HCT116 (cell line): ENCODE data around the gene CISTR. TPM values are rescaled to one million over a fixed set of nuclear protein-coding genes. Genes with fewer than 3 reads are reported as not detected.

Experiments used
- ATAC-seq: fragments of 200-7000 bp; cut with Tn5 transposase; 2 replicates; pipeline ENCODE4 v1.9.1; 2020; ENCODE audit warnings: mild to moderate bottlenecking, moderate library complexity
- BruUV-seq: library from RNA; stranded (reverse); fragments of 400-500 nt; replicated peaks from 2 replicates; lab custom pipeline; 2021; lab: Mats Ljungman, UMichigan
- CTCF ChIA-PET: fragments of 300-600 bp; sonication (Branson Sonifier 250); formaldehyde crosslinking; loops from one replicate; lab custom pipeline; 2021; ENCODE audit warnings: antibody characterized with exemption; lab: Charles Lee
- POLR2A ChIA-PET: fragments of 300-600, 350-600 bp; sonication (Branson Sonifier 250); formaldehyde crosslinking; loops from one replicate; lab custom pipeline; 2021; ENCODE audit warnings: antibody characterized with exemption; lab: Charles Lee
- RAD21 ChIA-PET, 2 experiments: fragments of 300-600 bp; sonication (Branson Sonifier 250); formaldehyde crosslinking; loops; one replicate each; lab custom pipeline; 2023; ENCODE audit warnings: low total read pairs in 2 of 2; ENCODE audit not compliant: uncharacterized antibody in 2 of 2, unreplicated experiment in 2 of 2, low non-redundant PET in 1 of 2; lab: Charles Lee
- DNase-seq: peaks from one replicate; pipeline ENCODE4 v3.0.0-alpha.2; 2010; ENCODE audit warnings: low read depth, low spot score
- H2AFZ ChIP-seq: fragments of 200-600 bp; shearing (Covaris generic), sonication (generic); 2 replicates; pipeline ENCODE4 v1.6.1; 2017; ENCODE audit warnings: low read depth, mixed run types, mixed read lengths, antibody characterized with exemption, low read length; ENCODE audit not compliant: poor library complexity, severe bottlenecking
- H3K27ac ChIP-seq: 2 replicates; pipeline ENCODE4 v1.5.1; 2012; ENCODE audit warnings: low read depth, low read length
- H3K27me3 ChIP-seq: fragments of 200-600 bp; sonication (generic); 2 replicates; pipeline ENCODE4 v1.6.1; 2016; ENCODE audit warnings: mixed run types, low read length, mixed read lengths; ENCODE audit not compliant: insufficient read depth
- H3K36me3 ChIP-seq, 2 experiments: fragments of 200-500 bp in 1 of 2; fragments of 200-600 bp in 1 of 2; sonication (Bioruptor generic) in 1 of 2; sonication (generic) in 1 of 2; 2 replicates each; pipeline versions ENCODE4 v1.5.1 to v1.6.1; 2014 to 2016; ENCODE audit warnings: low read length in 2 of 2, inconsistent platforms in 1 of 2, mixed read lengths in 1 of 2, mixed run types in 1 of 2; ENCODE audit not compliant: insufficient read depth in 2 of 2, control insufficient read depth in 1 of 2
- H3K4me1 ChIP-seq, 2 experiments: fragments of 200-600 bp in 1 of 2; sonication (generic) in 1 of 2; 2 replicates each; pipeline versions ENCODE4 v1.5.1 to v1.6.1; 2012 to 2017; ENCODE audit warnings: low read length in 2 of 2, inconsistent platforms in 1 of 2, mild to moderate bottlenecking in 1 of 2, mixed read lengths in 1 of 2, mixed run types in 1 of 2, moderate library complexity in 1 of 2; ENCODE audit not compliant: insufficient read depth in 2 of 2, control insufficient read depth in 1 of 2
- H3K4me2 ChIP-seq: fragments of 200-600 bp; sonication (generic); 2 replicates; pipeline ENCODE4 v1.6.1; 2017; ENCODE audit warnings: mixed run types, low read length, mixed read lengths
- H3K4me3 ChIP-seq, 2 experiments: fragments of 200-600 bp in 1 of 2; sonication (generic) in 1 of 2; replicated peaks in 1 of 2; 2 replicates each; pipeline ENCODE4 v1.5.1; 2011 to 2016; ENCODE audit warnings: low read length in 2 of 2, control low read depth in 1 of 2, low read depth in 1 of 2, mild to moderate bottlenecking in 1 of 2, mixed read lengths in 1 of 2, mixed run types in 1 of 2
- H3K79me2 ChIP-seq: fragments of 200-600 bp; sonication (generic); 2 replicates; pipeline ENCODE4 v1.6.1; 2017; ENCODE audit warnings: mild to moderate bottlenecking, mixed run types, low read length, moderate library complexity, mixed read lengths; ENCODE audit not compliant: insufficient read depth
- H3K9ac ChIP-seq: fragments of 200-600 bp; sonication (generic); 2 replicates; pipeline ENCODE4 v1.6.1; 2016; ENCODE audit warnings: low read length, mixed read lengths
- H3K9me2 ChIP-seq: fragments of 200-600 bp; sonication (generic), shearing (Covaris generic); 2 replicates; pipeline ENCODE4 v1.6.1; 2017; ENCODE audit warnings: mixed run types, mild to moderate bottlenecking, moderate library complexity; ENCODE audit not compliant: insufficient read depth
- H3K9me3 ChIP-seq, 2 experiments: fragments of 200-500 bp in 1 of 2; fragments of 200-600 bp in 1 of 2; sonication (Bioruptor generic) in 1 of 2; sonication (generic) in 1 of 2; 2 replicates each; pipeline ENCODE4 v1.6.1; 2014 to 2017; ENCODE audit warnings: low read length in 2 of 2, mixed read lengths in 2 of 2, inconsistent platforms in 1 of 2, low read depth in 1 of 2, mild to moderate bottlenecking in 1 of 2, mixed run types in 1 of 2, moderate library complexity in 1 of 2; ENCODE audit not compliant: control insufficient read depth in 1 of 2, insufficient read depth in 1 of 2
- H4K20me1 ChIP-seq: fragments of 200-600 bp; sonication (generic), shearing (Covaris generic); 2 replicates; pipeline ENCODE4 v1.6.1; 2017; ENCODE audit warnings: mixed run types, mild to moderate bottlenecking, moderate library complexity; ENCODE audit not compliant: insufficient read depth
- CEBPB ChIP-seq: IDR thresholded peaks from 2 replicates; pipeline ENCODE4 v1.6.1; 2012; ENCODE audit warnings: low read depth
- EGR1 ChIP-seq: IDR thresholded peaks from 2 replicates; pipeline ENCODE4 v1.6.1; 2012; ENCODE audit warnings: low read depth
- EZH2phosphoT487 ChIP-seq: fragments of 200-600 bp; IDR thresholded peaks from 2 replicates; pipeline ENCODE4 v1.6.1; 2018; ENCODE audit warnings: antibody characterized with exemption, borderline replicate concordance
- JUND ChIP-seq: IDR thresholded peaks from 2 replicates; pipeline ENCODE4 v1.6.1; 2012
- POLR2AphosphoS5 ChIP-seq: IDR thresholded peaks from 2 replicates; pipeline ENCODE4 v1.6.1; 2011; ENCODE audit warnings: mild to moderate bottlenecking, low read depth, low read length, moderate library complexity
- RAD21 ChIP-seq: IDR thresholded peaks from 2 replicates; pipeline ENCODE4 v1.6.1; 2012; ENCODE audit warnings: low read depth, mild to moderate bottlenecking
- SP1 ChIP-seq: IDR thresholded peaks from 2 replicates; pipeline ENCODE4 v1.6.1; 2012; ENCODE audit warnings: low read depth
- ZNF274 ChIP-seq: fragments of 200-500 bp; sonication (Bioruptor generic); IDR thresholded peaks from 2 replicates; pipeline ENCODE4 v1.6.1; 2014; ENCODE audit warnings: mild to moderate bottlenecking, low read depth, low read length, inconsistent platforms
- intact Hi-C: fragments of 100-400 bp; cut with micrococcal nuclease; formaldehyde crosslinking; loops from 2 replicates; pipeline ENCODE4 v1.10.0; 2022
- total RNA-seq: library from RNA; stranded (reverse); gene quantifications from one replicate; pipeline ENCODE4 v1.2.1, GENCODE V29; 2021; ENCODE audit not compliant: unreplicated experiment
- TF ChIP-seq, protein P1 (sequence below), 3 experiments: fragments of 200-600 bp in 1 of 3; sonication (generic) in 1 of 3; IDR thresholded peaks in 2 of 3; conservative IDR thresholded peaks in 1 of 3; 2 replicates each; pipeline ENCODE4 v1.5.1; 2012 to 2017; ENCODE audit warnings: low read depth in 2 of 3, low read length in 2 of 3, antibody characterized with exemption in 1 of 3, borderline replicate concordance in 1 of 3, control low read depth in 1 of 3, mild to moderate bottlenecking in 1 of 3, mixed read lengths in 1 of 3, mixed run types in 1 of 3, moderate library complexity in 1 of 3; ENCODE audit not compliant: insufficient read depth in 1 of 3
- TF ChIP-seq, protein P2 (sequence below): IDR thresholded peaks from 2 replicates; pipeline ENCODE4 v1.6.1; 2012; ENCODE audit warnings: low read depth
- TF ChIP-seq, protein P3 (sequence below): IDR thresholded peaks from 2 replicates; pipeline ENCODE4 v1.6.1; 2011; ENCODE audit warnings: mild to moderate bottlenecking, low read length, moderate library complexity; ENCODE audit not compliant: insufficient replicate concordance; ENCODE audit errors: extremely low read depth

The CISTR gene
- total RNA-seq, 1 experiment from 2014 or later: not detected

DNA sequence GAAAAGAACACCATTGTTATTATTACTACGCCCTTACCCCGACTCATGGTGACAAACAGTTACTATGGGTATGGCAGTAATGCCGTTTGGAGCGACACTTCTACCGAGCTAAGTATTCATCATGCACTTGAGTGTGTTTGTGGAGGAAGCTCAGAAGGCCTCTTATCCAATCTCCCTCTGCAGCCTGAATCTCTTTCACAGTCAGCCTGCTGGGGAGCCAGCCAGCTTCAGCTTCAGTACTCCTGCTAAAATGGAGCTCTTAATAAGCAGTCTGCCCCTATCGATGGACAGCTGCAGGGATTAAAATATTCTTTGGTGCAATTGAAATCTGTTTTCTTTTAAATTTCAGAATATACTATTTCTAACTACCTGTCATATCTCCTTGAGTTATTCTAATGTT, 51.2 kb downstream of the CISTR start:
- no TSS peak for BruUV-seq
- Histone ChIP-seq H3K4me1 (peaks cover 7 to 18% of the 10 kb centered on the region in 2 experiments), H3K27ac (no peak overlapping the region), H3K9me2 (no peaks in the 10 kb centered on the region), H3K4me2 (no peak overlapping the region), H2AFZ (no peak overlapping the region), H3K9ac (no peak overlapping the region), H3K27me3 (peaks cover 8% of the 10 kb centered on the region), H3K9me3 (no peaks in the 10 kb centered on the region), H3K36me3 (no peaks in the 10 kb centered on the region), H3K4me3 (no peak overlapping the region), H4K20me1 (no peaks in the 10 kb centered on the region), H3K79me2 (no peaks in the 10 kb centered on the region)
- intact Hi-C loops: loop anchor here (5.0 kb wide), 1 partner anchor 517 kb away; no protein-coding TSS in a partner anchor
- ATAC-seq (no peak), DNase-seq (no peak)
- CTCF ChIA-PET: interaction anchor here (1.4 to 2.7 kb wide), 2 partner anchors 45 to 57 kb away, joined by 5 to 59 read pairs; no protein-coding TSS in a partner anchor
- no peak for TF ChIP-seq SP1
- TF ChIP-seq ZNF274: no peak
- TF ChIP-seq CEBPB: no peak
- TF ChIP-seq, protein P1, sequence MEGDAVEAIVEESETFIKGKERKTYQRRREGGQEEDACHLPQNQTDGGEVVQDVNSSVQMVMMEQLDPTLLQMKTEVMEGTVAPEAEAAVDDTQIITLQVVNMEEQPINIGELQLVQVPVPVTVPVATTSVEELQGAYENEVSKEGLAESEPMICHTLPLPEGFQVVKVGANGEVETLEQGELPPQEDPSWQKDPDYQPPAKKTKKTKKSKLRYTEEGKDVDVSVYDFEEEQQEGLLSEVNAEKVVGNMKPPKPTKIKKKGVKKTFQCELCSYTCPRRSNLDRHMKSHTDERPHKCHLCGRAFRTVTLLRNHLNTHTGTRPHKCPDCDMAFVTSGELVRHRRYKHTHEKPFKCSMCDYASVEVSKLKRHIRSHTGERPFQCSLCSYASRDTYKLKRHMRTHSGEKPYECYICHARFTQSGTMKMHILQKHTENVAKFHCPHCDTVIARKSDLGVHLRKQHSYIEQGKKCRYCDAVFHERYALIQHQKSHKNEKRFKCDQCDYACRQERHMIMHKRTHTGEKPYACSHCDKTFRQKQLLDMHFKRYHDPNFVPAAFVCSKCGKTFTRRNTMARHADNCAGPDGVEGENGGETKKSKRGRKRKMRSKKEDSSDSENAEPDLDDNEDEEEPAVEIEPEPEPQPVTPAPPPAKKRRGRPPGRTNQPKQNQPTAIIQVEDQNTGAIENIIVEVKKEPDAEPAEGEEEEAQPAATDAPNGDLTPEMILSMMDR (IDR thresholded peaks at IDR 0.05 in 2 of 3, conservative IDR thresholded peaks at IDR 0.05 in 1 of 3; ENCODE audit: borderline replicate concordance in 1 of 3, insufficient read depth in 1 of 3, low read depth in 2 of 3, low read length in 2 of 3): no peak
- TF ChIP-seq EZH2phosphoT487: no peak
- TF ChIP-seq POLR2AphosphoS5: no peak
- TF ChIP-seq JUND: no peak
- no peak for TF ChIP-seq RAD21
- TF ChIP-seq, protein P2, sequence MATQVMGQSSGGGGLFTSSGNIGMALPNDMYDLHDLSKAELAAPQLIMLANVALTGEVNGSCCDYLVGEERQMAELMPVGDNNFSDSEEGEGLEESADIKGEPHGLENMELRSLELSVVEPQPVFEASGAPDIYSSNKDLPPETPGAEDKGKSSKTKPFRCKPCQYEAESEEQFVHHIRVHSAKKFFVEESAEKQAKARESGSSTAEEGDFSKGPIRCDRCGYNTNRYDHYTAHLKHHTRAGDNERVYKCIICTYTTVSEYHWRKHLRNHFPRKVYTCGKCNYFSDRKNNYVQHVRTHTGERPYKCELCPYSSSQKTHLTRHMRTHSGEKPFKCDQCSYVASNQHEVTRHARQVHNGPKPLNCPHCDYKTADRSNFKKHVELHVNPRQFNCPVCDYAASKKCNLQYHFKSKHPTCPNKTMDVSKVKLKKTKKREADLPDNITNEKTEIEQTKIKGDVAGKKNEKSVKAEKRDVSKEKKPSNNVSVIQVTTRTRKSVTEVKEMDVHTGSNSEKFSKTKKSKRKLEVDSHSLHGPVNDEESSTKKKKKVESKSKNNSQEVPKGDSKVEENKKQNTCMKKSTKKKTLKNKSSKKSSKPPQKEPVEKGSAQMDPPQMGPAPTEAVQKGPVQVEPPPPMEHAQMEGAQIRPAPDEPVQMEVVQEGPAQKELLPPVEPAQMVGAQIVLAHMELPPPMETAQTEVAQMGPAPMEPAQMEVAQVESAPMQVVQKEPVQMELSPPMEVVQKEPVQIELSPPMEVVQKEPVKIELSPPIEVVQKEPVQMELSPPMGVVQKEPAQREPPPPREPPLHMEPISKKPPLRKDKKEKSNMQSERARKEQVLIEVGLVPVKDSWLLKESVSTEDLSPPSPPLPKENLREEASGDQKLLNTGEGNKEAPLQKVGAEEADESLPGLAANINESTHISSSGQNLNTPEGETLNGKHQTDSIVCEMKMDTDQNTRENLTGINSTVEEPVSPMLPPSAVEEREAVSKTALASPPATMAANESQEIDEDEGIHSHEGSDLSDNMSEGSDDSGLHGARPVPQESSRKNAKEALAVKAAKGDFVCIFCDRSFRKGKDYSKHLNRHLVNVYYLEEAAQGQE: no peak
- no peak for TF ChIP-seq EGR1
- TF ChIP-seq, protein P3, sequence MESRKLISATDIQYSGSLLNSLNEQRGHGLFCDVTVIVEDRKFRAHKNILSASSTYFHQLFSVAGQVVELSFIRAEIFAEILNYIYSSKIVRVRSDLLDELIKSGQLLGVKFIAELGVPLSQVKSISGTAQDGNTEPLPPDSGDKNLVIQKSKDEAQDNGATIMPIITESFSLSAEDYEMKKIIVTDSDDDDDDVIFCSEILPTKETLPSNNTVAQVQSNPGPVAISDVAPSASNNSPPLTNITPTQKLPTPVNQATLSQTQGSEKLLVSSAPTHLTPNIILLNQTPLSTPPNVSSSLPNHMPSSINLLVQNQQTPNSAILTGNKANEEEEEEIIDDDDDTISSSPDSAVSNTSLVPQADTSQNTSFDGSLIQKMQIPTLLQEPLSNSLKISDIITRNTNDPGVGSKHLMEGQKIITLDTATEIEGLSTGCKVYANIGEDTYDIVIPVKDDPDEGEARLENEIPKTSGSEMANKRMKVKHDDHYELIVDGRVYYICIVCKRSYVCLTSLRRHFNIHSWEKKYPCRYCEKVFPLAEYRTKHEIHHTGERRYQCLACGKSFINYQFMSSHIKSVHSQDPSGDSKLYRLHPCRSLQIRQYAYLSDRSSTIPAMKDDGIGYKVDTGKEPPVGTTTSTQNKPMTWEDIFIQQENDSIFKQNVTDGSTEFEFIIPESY: no peak
- RAD21 ChIA-PET: interaction anchor here (0.9 to 1.2 kb wide), 3 partner anchors 43 to 47 kb away, joined by 3 read pairs; no protein-coding TSS in a partner anchor
- POLR2A ChIA-PET: interaction anchor here (1.3 kb wide), 1 partner anchor 45 kb away, joined by 4 read pairs; no protein-coding TSS in a partner anchor
